Stomach (tissue), 4 donors: Measurements from ENCODE around the gene DOCK11.
"Not testable (repeated sequence)": the region's sequence is repeated elsewhere in the genome, so short reads cannot be mapped to it uniquely, and the experiment has no call there.

ENCODE experiments used
- EP300 ChIP-seq: sonication (generic); formaldehyde crosslinking; IDR thresholded peaks from one replicate; pipeline ENCODE4 v1.6.1; 2017; ENCODE audit warnings: antibody characterized with exemption
- POLR2AphosphoS5 ChIP-seq, 3 donors: sonication (generic); formaldehyde crosslinking; IDR thresholded peaks; one replicate each; pipeline ENCODE4 v1.6.1; 2016; ENCODE audit warnings: antibody characterized with exemption in 3 of 3
- TF ChIP-seq, protein P1 (sequence below), 7 experiments: fragments of 450-650 bp in 4 of 7; fragments of 200-600 bp in 3 of 7; sonication (generic) in 3 of 7; IDR thresholded peaks; one replicate each; pipeline ENCODE4 v1.5.1; 2016 to 2019; ENCODE audit warnings: antibody characterized with exemption in 7 of 7, control low read depth in 2 of 7, mild to moderate bottlenecking in 1 of 7

DNA sequence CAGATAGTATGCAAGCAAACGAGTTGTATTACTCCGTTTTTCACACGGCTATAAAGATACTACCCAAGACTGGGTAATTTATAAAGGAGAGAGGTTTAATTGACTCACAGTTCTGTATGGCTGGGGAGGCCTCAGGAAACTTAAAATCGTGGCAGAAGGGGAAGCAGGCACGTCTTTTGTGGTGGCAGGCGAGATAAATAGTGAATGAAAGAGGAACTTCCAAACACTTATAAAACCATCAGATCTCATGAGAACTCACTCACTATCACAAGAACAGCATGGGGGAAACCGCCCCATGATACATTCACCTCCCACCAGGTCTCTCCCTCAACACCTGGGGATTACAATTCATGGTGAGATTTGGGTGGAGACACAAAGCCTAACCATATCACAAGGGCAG is 90.6 kb downstream of the DOCK11 start:
- TF ChIP-seq, protein P1, sequence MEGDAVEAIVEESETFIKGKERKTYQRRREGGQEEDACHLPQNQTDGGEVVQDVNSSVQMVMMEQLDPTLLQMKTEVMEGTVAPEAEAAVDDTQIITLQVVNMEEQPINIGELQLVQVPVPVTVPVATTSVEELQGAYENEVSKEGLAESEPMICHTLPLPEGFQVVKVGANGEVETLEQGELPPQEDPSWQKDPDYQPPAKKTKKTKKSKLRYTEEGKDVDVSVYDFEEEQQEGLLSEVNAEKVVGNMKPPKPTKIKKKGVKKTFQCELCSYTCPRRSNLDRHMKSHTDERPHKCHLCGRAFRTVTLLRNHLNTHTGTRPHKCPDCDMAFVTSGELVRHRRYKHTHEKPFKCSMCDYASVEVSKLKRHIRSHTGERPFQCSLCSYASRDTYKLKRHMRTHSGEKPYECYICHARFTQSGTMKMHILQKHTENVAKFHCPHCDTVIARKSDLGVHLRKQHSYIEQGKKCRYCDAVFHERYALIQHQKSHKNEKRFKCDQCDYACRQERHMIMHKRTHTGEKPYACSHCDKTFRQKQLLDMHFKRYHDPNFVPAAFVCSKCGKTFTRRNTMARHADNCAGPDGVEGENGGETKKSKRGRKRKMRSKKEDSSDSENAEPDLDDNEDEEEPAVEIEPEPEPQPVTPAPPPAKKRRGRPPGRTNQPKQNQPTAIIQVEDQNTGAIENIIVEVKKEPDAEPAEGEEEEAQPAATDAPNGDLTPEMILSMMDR (IDR thresholded peaks at IDR 0.05), result not testable (repeated sequence)
- TF ChIP-seq POLR2AphosphoS5 (IDR thresholded peaks at IDR 0.05); EP300: not testable (repeated sequence)
